IMR-90 (cell line): ENCODE data around the gene C17orf67. TPM values are rescaled to one million over a fixed set of nuclear protein-coding genes. Genes with fewer than 3 reads are reported as not detected.

Source experiments
- ATAC-seq: fragments of 200-7000 bp; cut with Tn5 transposase; 2 replicates; pipeline ENCODE4 v1.9.1; 2020; ENCODE audit warnings: low read depth, mild to moderate bottlenecking, moderate library complexity
- BruUV-seq: library from RNA; stranded (reverse); fragments of 400-500 nt; replicated peaks from 2 replicates; lab custom pipeline; 2021; lab: Mats Ljungman, UMichigan
- CTCF ChIA-PET: fragments of 300-600 bp; formaldehyde crosslinking; extraction: SDS; loops from one replicate; lab custom pipeline; 2021; ENCODE audit warnings: antibody characterized with exemption; lab: Yijun Ruan, JAX
- POLR2A ChIA-PET: fragments of 300-600 bp; sonication (Branson Sonifier 250); formaldehyde crosslinking; loops from one replicate; lab custom pipeline; 2022; ENCODE audit warnings: antibody characterized with exemption; ENCODE audit not compliant: unreplicated experiment; lab: Charles Lee
- DNase-seq: peaks from one replicate; pipeline ENCODE4 v3.0.0; 2013
- H2AFZ ChIP-seq: replicated peaks from 2 replicates; pipeline ENCODE3; 2013; ENCODE audit warnings: low read length, mild to moderate bottlenecking; ENCODE audit not compliant: poor library complexity
- H2AK5ac ChIP-seq: 2 replicates; pipeline ENCODE4 v1.6.1; 2013; ENCODE audit warnings: low read depth, low read length, inconsistent platforms
- H2AK9ac ChIP-seq: replicated peaks from 2 replicates; pipeline ENCODE3; 2013; ENCODE audit warnings: mild to moderate bottlenecking, low read depth, low read length, moderate library complexity; ENCODE audit not compliant: poor library complexity
- H2BK120ac ChIP-seq: 2 replicates; pipeline ENCODE4 v1.6.1; 2013; ENCODE audit warnings: low read depth, low read length, inconsistent platforms
- H2BK15ac ChIP-seq: 3 replicates; pipeline ENCODE4 v1.6.1; 2013; ENCODE audit warnings: low read depth, low read length, inconsistent platforms
- H2BK20ac ChIP-seq: 2 replicates; pipeline ENCODE4 v1.6.1; 2013; ENCODE audit warnings: low read depth, mild to moderate bottlenecking, inconsistent platforms, low read length, moderate library complexity
- H2BK5ac ChIP-seq: 2 replicates; pipeline ENCODE4 v1.6.1; 2013; ENCODE audit warnings: mild to moderate bottlenecking, low read depth, low read length, inconsistent platforms; ENCODE audit not compliant: poor library complexity, severe bottlenecking
- H3K14ac ChIP-seq: replicated peaks from 2 replicates; pipeline ENCODE4 v1.6.1; 2013; ENCODE audit warnings: low read depth, low read length, inconsistent platforms
- H3K18ac ChIP-seq: 2 replicates; pipeline ENCODE4 v1.6.1; 2013; ENCODE audit warnings: low read depth, low read length, control low read depth
- H3K23ac ChIP-seq: 2 replicates; pipeline ENCODE4 v1.6.1; 2013; ENCODE audit warnings: low read depth, low read length, inconsistent platforms
- H3K27ac ChIP-seq: 2 replicates; pipeline ENCODE4 v1.5.1; 2013; ENCODE audit warnings: mild to moderate bottlenecking, control low read depth, low read length; ENCODE audit not compliant: insufficient read depth
- H3K27me3 ChIP-seq: 2 replicates; pipeline ENCODE4 v1.6.1; 2013; ENCODE audit warnings: low read length; ENCODE audit not compliant: control insufficient read depth, insufficient read depth
- H3K36me3 ChIP-seq: 2 replicates; pipeline ENCODE4 v1.6.1; 2013; ENCODE audit warnings: low read length, mixed read lengths; ENCODE audit not compliant: control insufficient read depth, insufficient read depth
- H3K4ac ChIP-seq: 2 replicates; pipeline ENCODE4 v1.6.1; 2013; ENCODE audit warnings: low read depth, low read length, inconsistent platforms
- H3K4me1 ChIP-seq: 2 replicates; pipeline ENCODE4 v1.6.1; 2013; ENCODE audit warnings: low read length, mixed read lengths; ENCODE audit not compliant: control insufficient read depth, insufficient read depth
- H3K4me2 ChIP-seq: 2 replicates; pipeline ENCODE4 v1.6.1; 2013; ENCODE audit warnings: low read depth, mild to moderate bottlenecking, control low read depth, low read length, moderate library complexity
- H3K4me3 ChIP-seq: 2 replicates; pipeline ENCODE4 v1.5.1; 2013; ENCODE audit warnings: low read depth, mild to moderate bottlenecking, control low read depth, low read length, moderate library complexity; ENCODE audit not compliant: insufficient read depth
- H3K56ac ChIP-seq: 2 replicates; pipeline ENCODE4 v1.6.1; 2013; ENCODE audit warnings: low read length, inconsistent platforms; ENCODE audit not compliant: insufficient read depth; ENCODE audit errors: extremely low read depth
- H3K79me1 ChIP-seq, 2 experiments: 2 replicates each; pipeline ENCODE4 v1.6.1; 2013; ENCODE audit warnings: low read length in 2 of 2, inconsistent platforms in 1 of 2, low read depth in 1 of 2
- H3K9ac ChIP-seq: 2 replicates; pipeline ENCODE4 v1.6.1; 2013; ENCODE audit warnings: low read depth, low read length, control low read depth
- H3K9me1 ChIP-seq: 2 replicates; pipeline ENCODE4 v1.6.1; 2013; ENCODE audit warnings: low read length, inconsistent platforms; ENCODE audit not compliant: insufficient read depth
- H3K9me3 ChIP-seq: 2 replicates; pipeline ENCODE4 v1.6.1; 2013; ENCODE audit warnings: low read length; ENCODE audit not compliant: control insufficient read depth, insufficient read depth
- H4K20me1 ChIP-seq: 2 replicates; pipeline ENCODE4 v1.6.1; 2013; ENCODE audit warnings: low read length, inconsistent platforms; ENCODE audit not compliant: insufficient read depth
- H4K5ac ChIP-seq: 2 replicates; pipeline ENCODE4 v1.6.1; 2013; ENCODE audit warnings: mild to moderate bottlenecking, low read depth, low read length, control low read depth
- H4K8ac ChIP-seq, 2 experiments: 2 replicates each; pipeline ENCODE4 v1.6.1; 2013; ENCODE audit warnings: low read depth in 2 of 2, low read length in 2 of 2, control low read depth in 1 of 2, inconsistent platforms in 1 of 2
- H4K91ac ChIP-seq: 2 replicates; pipeline ENCODE4 v1.6.1; 2013; ENCODE audit warnings: low read depth, low read length, inconsistent platforms; ENCODE audit not compliant: insufficient read depth
- MXI1 ChIP-seq: IDR thresholded peaks from 2 replicates; pipeline ENCODE4 v1.6.1; 2012; ENCODE audit warnings: low read depth, mild to moderate bottlenecking, low read length, moderate library complexity, borderline replicate concordance
- WGBS, 2 experiments: methylation state at CpG; one replicate each; pipeline versions ENCODE4 v1.1.5 to v1.1.7; 2013; ENCODE audit warnings: missing lambda C conversion rate in 2 of 2; ENCODE audit not compliant: insufficient read length in 1 of 2; ENCODE audit errors: extremely low coverage in 2 of 2; 5-methylcytosine and 5-hydroxymethylcytosine counted together
- dilution Hi-C: fragments of 300-500 bp; cut with HindIII; formaldehyde crosslinking; loops from one replicate; pipeline ENCODE4 v1.14.3; 2018; ENCODE audit warnings: low sequenced_read_pairs; ENCODE audit not compliant: unreplicated experiment
- in situ Hi-C: fragments of 300-500 bp; cut with MboI; formaldehyde crosslinking; loops from 3 replicates; pipeline ENCODE4 v1.14.3; 2019; ENCODE audit warnings: low sequenced_read_pairs, inconsistent platforms, mixed read lengths
- intact Hi-C: fragments of 100-400 bp; cut with micrococcal nuclease; formaldehyde crosslinking; loops from 2 replicates; pipeline ENCODE4 v1.10.0; 2022
- polyA plus RNA-seq, 3 experiments: library from polyadenylated mRNA; depleted of rRNA; stranded (reverse); fragments of >200 nt; gene quantifications; 2 replicates each; pipeline ENCODE4 v1.2.3, GENCODE V29; 2012; ENCODE audit warnings: low replicate concordance in 1 of 3
- total RNA-seq: library from RNA; depleted of rRNA; stranded (reverse); fragments of >200 nt; gene quantifications from 2 replicates; pipeline ENCODE4 v1.2.3, GENCODE V29; 2012
- TF ChIP-seq, protein P1 (sequence below): conservative IDR thresholded peaks from 2 replicates; pipeline ENCODE4 v1.5.1; 2012; ENCODE audit warnings: mild to moderate bottlenecking, low read depth, low read length, improper control_type of control experiment

The C17orf67 gene
- total and polyA plus RNA-seq, 2 of the 4 experiments (the other 2 are of a cell fraction): 0.18 to 1.1 TPM

DNA sequence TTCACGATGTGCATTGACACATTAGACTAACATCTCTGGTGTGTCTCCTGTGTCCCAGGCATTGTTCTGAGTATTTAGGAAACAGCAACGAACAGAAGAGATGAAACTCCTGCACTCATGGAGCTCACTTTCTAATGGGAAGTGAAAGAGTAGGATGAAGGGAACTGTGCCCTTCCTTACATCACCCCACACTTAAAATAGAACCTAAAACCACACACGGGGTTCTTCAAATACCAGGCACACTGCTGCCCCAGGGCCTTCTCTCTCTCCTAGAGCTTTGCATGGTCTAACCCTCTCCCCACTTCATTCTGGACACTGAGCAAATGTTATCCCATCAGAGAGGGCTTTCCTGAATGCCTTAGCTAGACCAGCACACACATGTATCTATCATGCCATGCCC lies 46.4 kb upstream of the C17orf67 start:
- no peaks in the 10 kb centered on the region for H3K9me3 ChIP-seq
- no peak overlapping the region for H3K23ac ChIP-seq
- H3K18ac ChIP-seq: no peak overlapping the region
- no CpG with 5 or more reads among the region's 3 CpGs for WGBS, 2 experiments
- H2AFZ ChIP-seq: no peak overlapping the region
- ATAC-seq (no peak), DNase-seq (no peak)
- no peaks in the 10 kb centered on the region for H3K36me3 ChIP-seq
- H3K9me1 ChIP-seq: peaks cover 5% of the 10 kb centered on the region; the same call in 1 of the 2 replicates
- H2BK120ac ChIP-seq: no peak overlapping the region
- no peak overlapping the region for H3K4me2 ChIP-seq
- H3K56ac ChIP-seq: no peak overlapping the region
- ChIA-PET CTCF (no interaction called here), POLR2A (no interaction called here)
- H2AK5ac ChIP-seq: no peak overlapping the region
- in situ Hi-C loops (no loop called here), dilution Hi-C loops (no loop called here), intact Hi-C loops (no loop called here)
- BruUV-seq: no TSS peak
- no peak overlapping the region for H3K27ac ChIP-seq
- H4K20me1 ChIP-seq: no peaks in the 10 kb centered on the region
- no peak overlapping the region for H2BK15ac ChIP-seq
- H3K14ac ChIP-seq: no peak overlapping the region; the same call in 1 of the 2 replicates
- H2AK9ac ChIP-seq: no peak overlapping the region
- no peak overlapping the region for H2BK20ac ChIP-seq
- no peak overlapping the region for H4K8ac ChIP-seq
- H3K4ac ChIP-seq: no peak overlapping the region
- no peak overlapping the region for H4K91ac ChIP-seq
- no peak overlapping the region for H3K9ac ChIP-seq
- no peak overlapping the region for H2BK5ac ChIP-seq
- no peaks in the 10 kb centered on the region for H3K4me1 ChIP-seq
- H3K27me3 ChIP-seq: no peaks in the 10 kb centered on the region
- TF ChIP-seq, protein P1, sequence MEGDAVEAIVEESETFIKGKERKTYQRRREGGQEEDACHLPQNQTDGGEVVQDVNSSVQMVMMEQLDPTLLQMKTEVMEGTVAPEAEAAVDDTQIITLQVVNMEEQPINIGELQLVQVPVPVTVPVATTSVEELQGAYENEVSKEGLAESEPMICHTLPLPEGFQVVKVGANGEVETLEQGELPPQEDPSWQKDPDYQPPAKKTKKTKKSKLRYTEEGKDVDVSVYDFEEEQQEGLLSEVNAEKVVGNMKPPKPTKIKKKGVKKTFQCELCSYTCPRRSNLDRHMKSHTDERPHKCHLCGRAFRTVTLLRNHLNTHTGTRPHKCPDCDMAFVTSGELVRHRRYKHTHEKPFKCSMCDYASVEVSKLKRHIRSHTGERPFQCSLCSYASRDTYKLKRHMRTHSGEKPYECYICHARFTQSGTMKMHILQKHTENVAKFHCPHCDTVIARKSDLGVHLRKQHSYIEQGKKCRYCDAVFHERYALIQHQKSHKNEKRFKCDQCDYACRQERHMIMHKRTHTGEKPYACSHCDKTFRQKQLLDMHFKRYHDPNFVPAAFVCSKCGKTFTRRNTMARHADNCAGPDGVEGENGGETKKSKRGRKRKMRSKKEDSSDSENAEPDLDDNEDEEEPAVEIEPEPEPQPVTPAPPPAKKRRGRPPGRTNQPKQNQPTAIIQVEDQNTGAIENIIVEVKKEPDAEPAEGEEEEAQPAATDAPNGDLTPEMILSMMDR: no peak
- TF ChIP-seq MXI1: no peak
- no peak overlapping the region for H4K5ac ChIP-seq
- H3K79me1 ChIP-seq: no peaks in the 10 kb centered on the region
- H3K4me3 ChIP-seq: no peak overlapping the region
